SK-N-MC (cell line): ENCODE results near the gene DCTN3.

ENCODE experiments used
- DNase-seq: peaks from one replicate; pipeline ENCODE4 v3.0.0-alpha.2; 2011; ENCODE audit warnings: low read depth, low spot score
- H3K27ac ChIP-seq: fragments of 200-600 bp; sonication (generic); 2 replicates; pipeline ENCODE4 v1.5.1; 2016; ENCODE audit warnings: mixed run types
- H3K36me3 ChIP-seq: fragments of 200-600 bp; sonication (generic); 2 replicates; pipeline ENCODE4 v1.6.1; 2017; ENCODE audit warnings: antibody characterized with exemption, low read length, mixed read lengths; ENCODE audit not compliant: insufficient read depth
- H3K4me3 ChIP-seq: fragments of 200-600 bp; sonication (generic); 2 replicates; pipeline ENCODE4 v1.5.1; 2016
- H3K9ac ChIP-seq: fragments of 200-600 bp; sonication (generic); 2 replicates; pipeline ENCODE4 v1.8.0; 2017; ENCODE audit warnings: mixed run types, mixed read lengths; ENCODE audit not compliant: insufficient read length
- H3K9me3 ChIP-seq: fragments of 200-600 bp; sonication (generic); 2 replicates; pipeline ENCODE4 v1.6.1; 2017; ENCODE audit warnings: low read depth, mild to moderate bottlenecking, antibody characterized with exemption, low read length, moderate library complexity, mixed read lengths
- EZH2 ChIP-seq: fragments of 200-600 bp; sonication (generic); IDR thresholded peaks from one replicate; pipeline ENCODE4 v1.6.1; 2017; ENCODE audit warnings: antibody characterized with exemption
- FOXP2 ChIP-seq: optimal IDR thresholded peaks from 2 replicates; pipeline ENCODE3; 2011; ENCODE audit warnings: mild to moderate bottlenecking, moderate library complexity; ENCODE audit not compliant: insufficient read depth; ENCODE audit errors: extremely low read length, control extremely low read depth
- POLR2AphosphoS5 ChIP-seq: IDR thresholded peaks from 2 replicates; pipeline ENCODE4 v1.6.1; 2012; ENCODE audit warnings: mild to moderate bottlenecking, low read depth, low read length, borderline replicate concordance

The DCTN3 gene

GRCh38 chr9:34575862-34576596 is 44.3 kb downstream of the DCTN3 start:
- TF ChIP-seq POLR2AphosphoS5 = no peak
- TF ChIP-seq FOXP2 = no peak
- no peak for TF ChIP-seq EZH2
- H3K4me3 ChIP-seq = no peak overlapping the region
- no peak overlapping the region for H3K9ac ChIP-seq
- no peak overlapping the region for H3K27ac ChIP-seq
- no peaks in the 10 kb centered on the region for H3K36me3 ChIP-seq
- H3K9me3 ChIP-seq = no peaks in the 10 kb centered on the region
- DNase-seq = no peak

GRCh38 chr9:34575241-34575640 is 45.1 kb downstream of the DCTN3 start:
- Histone ChIP-seq H3K9ac (no peak overlapping the region), H3K4me3 (no peak overlapping the region), H3K27ac (no peak overlapping the region), H3K36me3 (no peaks in the 10 kb centered on the region), H3K9me3 (no peaks in the 10 kb centered on the region)
- TF ChIP-seq POLR2AphosphoS5 (no peak), EZH2 (no peak), FOXP2 (no peak)
- DNase-seq = no peak

DNA sequence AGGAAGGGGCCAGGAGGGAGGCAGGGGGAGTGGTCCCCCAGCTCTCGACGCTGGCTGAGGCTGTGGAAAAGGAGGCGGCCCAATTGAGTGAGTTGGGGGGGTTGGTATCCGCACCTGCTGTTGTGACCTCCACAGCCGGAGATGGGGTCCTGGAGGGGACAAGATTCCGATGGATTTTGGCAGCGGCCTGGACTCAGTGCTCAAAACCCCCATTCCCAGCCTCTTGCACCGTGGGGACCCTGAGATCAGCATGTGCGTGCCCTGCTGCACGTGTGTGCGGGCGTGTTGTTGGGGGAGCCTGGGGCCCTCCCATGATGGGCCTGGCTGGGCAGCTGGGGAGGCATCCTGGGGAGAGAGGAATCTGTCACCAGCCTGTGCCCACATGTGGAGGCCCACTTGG is 45.7 kb downstream of the DCTN3 start:
- TF ChIP-seq FOXP2 (no peak), EZH2 (no peak), POLR2AphosphoS5 (no peak)
- no peak overlapping the region for H3K27ac ChIP-seq
- no peak overlapping the region for H3K9ac ChIP-seq
- DNase-seq = no peak
- H3K36me3 ChIP-seq = no peaks in the 10 kb centered on the region
- no peaks in the 10 kb centered on the region for H3K9me3 ChIP-seq
- no peak overlapping the region for H3K4me3 ChIP-seq

DNA sequence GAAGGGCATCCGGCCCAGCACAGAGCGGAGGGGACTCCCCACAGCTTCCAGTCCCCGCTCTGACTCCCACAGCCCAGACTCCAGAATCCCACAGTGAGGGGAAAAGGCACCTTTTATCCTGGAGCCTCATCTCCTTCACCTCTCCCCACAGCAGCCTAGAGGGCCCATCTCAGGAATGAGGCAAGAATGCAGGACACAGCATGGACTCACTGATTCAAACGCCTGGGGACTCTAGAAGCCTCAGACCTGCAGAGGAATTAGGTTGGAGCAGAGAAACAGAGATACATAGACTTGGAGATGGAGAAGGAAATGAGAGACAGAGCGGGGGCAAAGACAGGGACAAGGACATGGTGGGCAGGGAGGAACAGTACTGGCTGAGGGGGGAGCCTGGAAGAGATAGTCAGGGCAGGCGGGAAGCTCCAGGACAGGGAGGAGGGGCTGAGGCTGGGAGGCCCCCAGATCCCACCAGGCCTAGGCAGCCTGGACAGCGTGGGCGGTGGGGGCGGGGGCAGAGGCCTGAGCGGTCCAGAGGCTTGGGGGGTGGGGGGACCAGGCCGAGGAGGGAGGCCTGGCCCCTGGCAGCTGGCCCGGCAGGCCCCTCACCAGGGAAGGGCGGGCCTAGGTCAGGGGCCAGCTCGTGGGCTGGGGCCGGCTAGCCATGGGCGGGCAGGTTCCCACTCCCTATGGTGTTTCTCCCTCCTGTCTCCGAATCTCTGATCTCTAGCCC is 46.5 kb downstream of the DCTN3 start:
- no peaks in the 10 kb centered on the region for H3K9me3 ChIP-seq

GRCh38 chr9:34572628-34573027 is 47.7 kb downstream of the DCTN3 start:
- no peaks in the 10 kb centered on the region for H3K9me3 ChIP-seq
- no peak overlapping the region for H3K4me3 ChIP-seq
- H3K36me3 ChIP-seq = no peaks in the 10 kb centered on the region
- DNase-seq = no peak
- no peak overlapping the region for H3K9ac ChIP-seq
- TF ChIP-seq POLR2AphosphoS5 = no peak
- TF ChIP-seq FOXP2 = no peak
- no peak for TF ChIP-seq EZH2
- no peak overlapping the region for H3K27ac ChIP-seq

More for the DNA sequence above, 46.5 kb downstream of the DCTN3 start:
- H3K9ac ChIP-seq = no peak overlapping the region
- H3K27ac ChIP-seq = no peak overlapping the region
- H3K4me3 ChIP-seq = no peak overlapping the region
- no peak for DNase-seq
- TF ChIP-seq EZH2 (no peak), FOXP2 (no peak), POLR2AphosphoS5 (no peak)
- H3K36me3 ChIP-seq = no peaks in the 10 kb centered on the region

DNA sequence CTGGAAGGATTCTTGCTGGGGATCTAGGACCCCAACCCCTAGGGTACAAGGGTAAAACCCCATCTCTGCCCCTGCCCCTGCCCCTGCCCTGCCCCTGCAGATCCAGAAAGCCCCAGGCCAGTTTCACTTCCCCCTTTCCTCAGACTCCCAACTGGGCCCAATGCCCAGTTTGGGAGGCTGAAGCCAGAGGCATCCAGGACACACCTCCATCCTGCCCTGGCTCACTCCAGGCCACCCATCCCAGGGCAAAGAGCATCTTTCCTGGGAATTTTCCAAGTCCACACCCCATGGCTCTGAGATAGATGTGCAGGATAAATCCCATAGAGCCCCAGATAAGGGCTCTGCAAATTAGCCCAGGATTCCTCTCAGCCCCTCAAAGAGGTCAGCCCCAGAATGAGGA is 48.2 kb downstream of the DCTN3 start:
- TF ChIP-seq EZH2 (no peak), FOXP2 (no peak), POLR2AphosphoS5 (no peak)
- Histone ChIP-seq H3K27ac (no peak overlapping the region), H3K4me3 (no peak overlapping the region), H3K9me3 (no peaks in the 10 kb centered on the region), H3K36me3 (no peaks in the 10 kb centered on the region), H3K9ac (no peak overlapping the region)
- DNase-seq = no peak

DNA sequence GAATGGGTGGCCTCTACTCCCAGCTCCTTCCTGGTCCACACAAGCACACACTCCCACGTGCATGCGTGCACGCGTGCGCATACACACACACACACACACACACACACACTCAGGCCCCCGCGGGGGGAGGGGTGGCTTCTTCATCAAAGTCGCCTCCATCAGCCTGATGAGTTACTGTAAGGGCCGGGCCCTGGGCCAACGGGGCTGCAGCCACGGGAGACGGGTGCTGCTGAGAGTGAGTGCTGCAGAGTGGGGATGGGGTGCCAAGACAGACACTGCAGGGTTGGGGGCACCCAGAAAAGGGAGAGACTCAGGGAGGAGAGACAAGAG is 48.8 kb downstream of the DCTN3 start:
- DNase-seq = no peak
- no peak for TF ChIP-seq FOXP2
- TF ChIP-seq EZH2 = no peak
- no peak for TF ChIP-seq POLR2AphosphoS5
- Histone ChIP-seq H3K4me3 (no peak overlapping the region), H3K36me3 (no peaks in the 10 kb centered on the region), H3K9me3 (no peaks in the 10 kb centered on the region), H3K9ac (no peak overlapping the region), H3K27ac (no peak overlapping the region)

GRCh38 chr9:34570809-34571480 is 49.4 kb downstream of the DCTN3 start:
- no peak overlapping the region for H3K9ac ChIP-seq
- H3K4me3 ChIP-seq = no peak overlapping the region
- TF ChIP-seq EZH2 (no peak), FOXP2 (no peak), POLR2AphosphoS5 (no peak)
- no peaks in the 10 kb centered on the region for H3K9me3 ChIP-seq
- no peak for DNase-seq
- no peak overlapping the region for H3K27ac ChIP-seq
- no peaks in the 10 kb centered on the region for H3K36me3 ChIP-seq
